ENCODE data around the gene CCNL1.
"Not testable (repeated sequence)": the region's sequence is repeated elsewhere in the genome, so short reads cannot be mapped to it uniquely, and the experiment has no call there.

The CCNL1 gene

DNA sequence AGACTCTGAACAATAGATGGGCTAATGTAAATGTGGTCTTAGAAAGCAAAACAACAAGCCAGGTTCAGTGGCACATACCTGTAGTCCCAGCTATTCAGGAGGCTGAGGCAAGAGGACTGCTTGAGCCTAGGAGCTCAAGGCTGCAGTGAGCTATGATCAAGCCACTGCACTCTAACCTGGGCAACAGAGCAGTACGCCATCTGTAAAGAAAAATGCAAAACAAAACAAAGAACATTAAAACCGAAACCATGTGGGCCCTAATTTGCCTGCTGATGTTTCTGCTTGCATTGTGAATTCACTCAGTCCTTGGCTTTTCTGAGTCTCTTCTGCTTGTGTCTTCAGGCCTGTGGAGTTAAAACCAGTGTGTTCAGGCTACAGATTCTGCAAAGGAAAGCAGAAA lies 56.7 kb downstream of the CCNL1 start:
- no peak for DNase-seq (ENCODE audit: low read depth)

DNA sequence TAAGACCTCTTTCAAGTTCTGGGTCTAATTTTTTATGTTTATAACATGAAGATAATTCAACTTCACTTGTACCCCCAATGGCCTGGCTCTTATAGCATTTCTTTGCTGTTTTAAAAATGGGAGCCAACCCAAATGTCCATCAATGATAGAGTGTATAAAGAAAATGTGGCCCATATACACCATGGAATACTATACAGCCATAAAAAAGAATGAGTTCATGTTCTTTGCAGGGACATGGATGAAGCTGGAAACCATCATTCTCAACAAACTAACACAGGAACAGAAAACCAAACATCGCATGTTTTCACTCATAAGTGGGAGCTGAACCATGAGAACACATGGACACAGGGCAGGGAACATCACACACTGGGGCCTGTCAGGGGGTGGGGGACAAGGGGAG lies 57.4 kb downstream of the CCNL1 start:
- not testable (repeated sequence) for DNase-seq (ENCODE audit: low read depth)

DNA sequence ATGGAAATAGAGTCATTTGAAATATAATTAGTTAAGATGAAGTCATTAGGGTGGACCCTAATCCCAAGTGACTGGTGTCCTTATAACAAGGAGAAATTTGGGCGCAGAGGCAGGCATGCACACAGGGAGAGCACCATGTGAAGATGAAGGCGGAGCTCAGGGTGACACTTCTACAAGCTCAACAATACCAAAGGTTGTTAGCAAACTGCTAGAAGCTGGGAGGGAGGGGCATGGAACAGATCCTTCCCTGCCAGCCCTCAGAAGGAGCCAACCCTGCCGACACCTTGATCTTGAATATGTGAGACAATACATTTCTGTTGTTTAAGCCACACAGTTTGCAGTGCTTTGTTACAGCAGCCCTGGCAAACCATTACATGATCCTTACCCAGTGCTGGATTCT lies 57.8 kb downstream of the CCNL1 start:
- DNase-seq (ENCODE audit: low read depth): no peak

DNA sequence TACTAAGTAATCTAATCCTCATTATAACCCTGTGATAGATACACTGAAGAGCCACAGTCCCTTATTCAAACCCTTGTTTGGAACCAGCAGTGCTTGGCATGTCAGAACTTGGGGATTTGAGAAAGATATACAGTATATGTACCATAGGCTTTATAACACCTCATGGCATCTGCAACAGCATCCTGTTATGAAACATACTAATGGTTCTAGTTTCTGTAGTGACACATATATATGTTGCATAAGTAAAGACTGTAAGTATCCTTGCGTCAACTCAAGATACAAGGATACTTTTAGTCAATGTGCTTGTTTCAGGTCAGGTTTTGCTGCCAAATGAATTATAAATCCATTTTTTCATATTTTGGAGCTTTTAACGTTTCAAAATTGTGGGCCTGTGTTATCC lies 58.5 kb downstream of the CCNL1 start:
- DNase-seq (ENCODE audit: low read depth): no peak

DNA sequence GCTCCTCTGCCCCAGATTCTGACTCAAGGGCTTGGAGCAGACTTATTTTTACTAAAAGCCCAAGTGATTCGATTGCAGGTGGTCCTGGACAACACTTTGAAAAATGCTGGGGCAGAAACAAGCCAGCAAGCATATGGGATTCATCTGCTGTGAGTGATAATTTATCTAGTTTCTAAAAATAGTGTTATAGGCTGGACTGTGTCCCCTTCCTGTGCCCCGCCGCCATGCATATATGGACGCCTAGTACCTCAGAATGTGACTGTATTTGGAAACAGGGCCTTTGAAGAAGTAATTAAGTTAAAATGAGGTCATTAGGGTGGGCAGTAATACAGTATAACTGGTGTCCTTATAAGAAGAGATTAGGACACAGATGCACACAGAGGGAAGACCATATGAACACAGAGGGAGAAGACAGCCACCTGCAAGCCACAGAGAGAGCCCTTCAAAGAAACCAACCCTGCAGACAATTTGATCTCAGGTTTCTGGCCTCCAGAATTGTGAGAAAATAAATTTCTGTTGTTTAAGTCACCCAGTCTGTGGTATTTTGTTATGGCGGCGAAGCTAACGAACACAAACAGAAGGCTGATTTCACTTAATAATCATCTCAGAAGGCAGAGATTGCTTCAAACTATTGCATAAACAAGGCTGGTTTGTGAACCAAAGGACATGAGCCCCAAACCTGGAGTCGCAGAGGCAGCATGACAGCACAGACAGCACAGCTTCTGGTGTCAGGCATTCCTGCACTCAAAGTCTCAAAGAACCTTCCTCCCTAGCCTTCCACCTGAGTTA lies 59.1 kb downstream of the CCNL1 start:
- peak; percentile 60 for DNase-seq (ENCODE audit: low read depth)

DNA sequence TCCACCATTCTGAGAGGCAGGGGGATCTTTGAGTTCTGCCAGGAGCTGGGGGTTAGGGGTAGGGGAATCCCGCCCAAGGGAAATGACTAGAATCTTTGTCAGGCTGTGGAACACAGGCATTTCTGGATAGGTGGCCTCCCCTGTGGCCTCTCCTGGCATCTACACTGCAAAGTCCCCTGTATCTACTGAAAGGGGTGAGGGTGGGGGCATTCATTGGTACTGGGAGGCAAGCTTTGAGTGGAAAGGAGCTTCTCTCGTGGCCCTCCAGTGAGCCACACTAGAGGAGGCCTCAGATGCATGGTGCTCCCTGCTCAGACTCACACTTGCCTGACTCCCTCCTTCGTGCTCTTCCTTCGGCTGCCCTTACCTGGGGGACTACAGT lies 59.9 kb downstream of the CCNL1 start:
- no peak for DNase-seq (ENCODE audit: low read depth)

DNA sequence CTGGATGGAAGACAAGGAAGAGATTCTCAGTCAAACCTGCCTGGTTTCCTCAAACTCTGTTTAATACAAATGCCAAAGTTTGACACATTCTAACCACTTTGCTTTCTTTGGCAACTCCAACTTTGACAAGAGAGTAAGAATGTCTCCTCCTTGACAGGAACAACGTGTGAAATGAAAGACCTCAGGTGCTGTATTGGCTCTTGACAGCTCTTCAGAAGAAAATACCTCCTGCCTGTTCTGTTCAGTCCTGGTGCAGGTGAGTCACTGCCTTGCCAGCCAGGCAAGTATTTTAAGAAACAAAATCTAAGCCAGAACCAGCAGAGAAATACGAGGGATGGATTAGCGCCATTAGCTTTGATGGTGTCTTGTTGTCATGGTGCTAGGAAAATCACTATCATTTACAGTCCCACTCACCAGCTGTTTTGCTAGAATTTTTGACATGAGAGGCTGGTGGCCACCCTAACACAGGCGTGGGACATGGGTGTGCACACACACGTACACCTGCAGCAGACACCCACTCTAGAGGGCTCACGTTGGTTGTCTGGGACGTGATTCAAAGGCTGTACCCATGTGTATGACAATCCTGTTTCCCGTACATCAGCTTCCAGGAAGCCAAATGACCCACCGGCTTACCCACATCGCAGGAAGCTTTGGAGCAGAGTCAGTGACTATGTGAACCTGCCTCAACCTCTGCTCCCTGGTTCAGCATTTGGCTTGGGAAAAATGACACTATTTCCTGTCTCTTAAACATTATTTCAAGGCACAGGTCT lies 60.4 kb downstream of the CCNL1 start:
- DNase-seq (ENCODE audit: low read depth): peak; percentile 47

DNA sequence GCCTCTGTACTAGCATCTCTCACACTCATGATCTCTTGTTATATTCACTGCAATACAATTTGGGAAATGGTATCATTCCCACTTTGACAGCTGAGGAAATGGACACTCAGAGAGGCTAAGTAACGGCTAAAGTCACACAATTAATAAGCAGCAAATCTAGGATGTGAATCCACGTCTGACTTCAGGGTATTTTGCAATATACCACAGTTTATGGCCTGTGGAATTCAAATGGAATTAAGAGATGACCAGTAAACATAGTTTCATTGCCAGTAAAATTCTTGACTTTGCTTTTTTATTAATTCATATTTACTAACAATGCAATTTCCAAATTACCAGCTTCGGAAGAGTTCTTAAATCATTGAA lies 61.1 kb downstream of the CCNL1 start:
- peak; percentile 96 for DNase-seq (ENCODE audit: low read depth)

DNA sequence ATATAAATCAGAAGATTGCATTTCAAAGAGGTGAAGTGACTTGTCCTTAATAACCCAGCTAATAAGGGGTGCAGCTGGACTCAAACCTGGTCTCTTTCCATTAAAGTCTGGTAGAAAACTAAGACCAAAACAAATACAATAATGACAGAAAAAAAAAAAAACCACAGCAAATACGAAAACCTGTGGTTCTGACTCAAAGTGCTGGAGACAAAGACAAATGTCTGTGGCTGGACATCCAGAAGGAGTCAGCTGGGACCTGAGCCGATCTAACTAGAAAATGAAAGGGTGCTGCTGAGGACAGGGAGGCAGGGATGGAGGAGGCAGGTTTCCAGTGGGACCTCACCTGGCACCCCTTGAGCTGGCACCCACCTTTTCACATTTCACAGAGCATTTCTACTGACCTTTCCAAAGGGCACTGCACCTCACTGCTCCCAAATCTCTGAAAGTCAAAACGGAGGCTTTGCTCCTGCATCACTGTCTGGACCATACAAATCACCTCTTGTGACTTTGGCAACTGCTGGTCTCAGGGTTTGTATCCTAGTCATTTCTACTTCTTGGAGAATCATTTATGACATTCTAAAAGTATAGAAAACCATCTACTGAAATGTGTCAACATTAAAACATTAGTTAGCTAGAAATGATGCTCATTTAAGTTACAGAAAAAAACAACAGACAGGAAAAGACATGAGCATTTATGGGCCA lies 61.7 kb downstream of the CCNL1 start:
- DNase-seq (ENCODE audit: low read depth): peak; percentile 90

Measured in amniotic epithelial cell (primary cell).